ENCODE measurements around the gene SUSD2. TPM values are rescaled to one million over a fixed set of nuclear protein-coding genes. Genes with fewer than 3 reads are reported as not detected.
"Not testable (repeated sequence)": the region's sequence is repeated elsewhere in the genome, so short reads cannot be mapped to it uniquely, and the experiment has no call there.

The SUSD2 gene
- total RNA-seq, 2 donors from 2014 or later, result 2.4 to 2.7 TPM

DNA sequence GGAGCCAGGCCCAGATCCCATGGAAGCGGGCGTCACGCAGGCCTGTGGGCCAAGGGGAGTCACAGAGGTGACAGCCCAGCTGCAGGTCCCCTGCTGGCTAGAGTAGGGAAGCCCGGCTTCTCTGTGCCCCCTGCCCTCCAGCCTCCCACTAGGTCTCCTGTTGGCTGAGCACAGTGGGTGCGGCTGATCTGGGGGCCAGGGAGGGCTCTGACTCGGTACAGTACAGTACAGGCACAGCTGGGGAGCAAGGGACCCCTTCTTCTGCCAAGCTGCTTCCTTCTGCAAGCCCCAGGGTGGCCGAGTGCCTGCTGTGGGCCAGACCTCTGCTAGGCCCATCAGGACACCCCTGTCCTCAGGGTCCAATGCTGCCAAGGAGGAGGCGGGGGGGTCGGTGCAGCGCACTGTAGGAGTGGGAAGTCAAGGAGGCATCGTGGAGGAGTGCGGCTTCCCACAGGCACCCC lies 10.1 kb downstream of the SUSD2 start:
- Mint-ChIP-seq H3K27ac (no peak overlapping the region), H3K27me3 (no peaks in the 10 kb centered on the region), H3K4me3 (no peak overlapping the region), H3K36me3 (no peaks in the 10 kb centered on the region), H3K4me1 (ENCODE audit: low read depth in 2 of 2) (peaks cover 0 to 4% of the 10 kb centered on the region in 2 donors), H3K9me3 (no peaks in the 10 kb centered on the region)
- ATAC-seq (no peak), DNase-seq (ENCODE audit: low spot score) (no peak)

GRCh38 chr22:24191893-24192292 lies 10.6 kb downstream of the SUSD2 start:
- no peaks in the 10 kb centered on the region for H3K9me3 Mint-ChIP-seq
- no peaks in the 10 kb centered on the region for H3K27me3 Mint-ChIP-seq
- ATAC-seq (no peak), DNase-seq (ENCODE audit: low spot score) (no peak)
- H3K36me3 Mint-ChIP-seq, result no peaks in the 10 kb centered on the region
- no peak overlapping the region for H3K4me3 Mint-ChIP-seq
- H3K4me1 Mint-ChIP-seq (ENCODE audit: low read depth in 2 of 2), result peaks cover 0 to 4% of the 10 kb centered on the region in 2 donors
- H3K27ac Mint-ChIP-seq, result no peak overlapping the region

DNA sequence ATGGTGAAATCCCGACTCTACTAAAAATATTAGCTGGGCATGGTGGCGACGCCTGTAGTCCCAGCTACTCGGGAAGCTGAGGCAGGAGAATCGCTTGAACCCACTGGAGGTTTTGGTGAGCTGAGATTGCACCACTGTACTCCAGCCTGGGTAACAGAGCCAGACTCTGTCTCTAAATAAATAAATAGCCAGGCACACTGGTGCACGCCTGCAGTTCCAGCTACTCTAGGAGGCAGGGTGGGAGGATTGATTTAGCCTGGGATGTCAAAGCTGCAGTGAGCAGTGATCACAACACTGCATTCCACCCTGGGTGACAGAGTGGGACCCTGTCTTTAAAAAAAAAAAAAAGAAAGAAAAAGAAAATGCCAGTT lies 17.4 kb downstream of the SUSD2 start:
- H3K4me3 Mint-ChIP-seq, result no peak overlapping the region
- H3K27ac Mint-ChIP-seq, result no peak overlapping the region
- no peaks in the 10 kb centered on the region for H3K36me3 Mint-ChIP-seq
- H3K27me3 Mint-ChIP-seq, result no peaks in the 10 kb centered on the region
- H3K4me1 Mint-ChIP-seq (ENCODE audit: low read depth in 2 of 2), result peaks cover 7% of the 10 kb centered on the region in 2 donors
- no peaks in the 10 kb centered on the region for H3K9me3 Mint-ChIP-seq
- no peak for DNase-seq (ENCODE audit: low spot score)
- no peak for ATAC-seq

- Mint-ChIP-seq H3K9me3 (no peaks in the 10 kb centered on the region), H3K27me3 (peaks cover 0 to 7% of the 10 kb centered on the region in 2 donors), H3K27ac (no peak overlapping the region), H3K36me3 (no peaks in the 10 kb centered on the region), H3K4me3 (no peak overlapping the region), H3K4me1 (ENCODE audit: low read depth in 2 of 2) (peaks cover 11 to 13% of the 10 kb centered on the region in 2 donors)
- ATAC-seq (no peak), DNase-seq (ENCODE audit: low spot score) (no peak)
Measured at GRCh38 chr22:24200619-24201212, 19.4 kb downstream of the SUSD2 start.

DNA sequence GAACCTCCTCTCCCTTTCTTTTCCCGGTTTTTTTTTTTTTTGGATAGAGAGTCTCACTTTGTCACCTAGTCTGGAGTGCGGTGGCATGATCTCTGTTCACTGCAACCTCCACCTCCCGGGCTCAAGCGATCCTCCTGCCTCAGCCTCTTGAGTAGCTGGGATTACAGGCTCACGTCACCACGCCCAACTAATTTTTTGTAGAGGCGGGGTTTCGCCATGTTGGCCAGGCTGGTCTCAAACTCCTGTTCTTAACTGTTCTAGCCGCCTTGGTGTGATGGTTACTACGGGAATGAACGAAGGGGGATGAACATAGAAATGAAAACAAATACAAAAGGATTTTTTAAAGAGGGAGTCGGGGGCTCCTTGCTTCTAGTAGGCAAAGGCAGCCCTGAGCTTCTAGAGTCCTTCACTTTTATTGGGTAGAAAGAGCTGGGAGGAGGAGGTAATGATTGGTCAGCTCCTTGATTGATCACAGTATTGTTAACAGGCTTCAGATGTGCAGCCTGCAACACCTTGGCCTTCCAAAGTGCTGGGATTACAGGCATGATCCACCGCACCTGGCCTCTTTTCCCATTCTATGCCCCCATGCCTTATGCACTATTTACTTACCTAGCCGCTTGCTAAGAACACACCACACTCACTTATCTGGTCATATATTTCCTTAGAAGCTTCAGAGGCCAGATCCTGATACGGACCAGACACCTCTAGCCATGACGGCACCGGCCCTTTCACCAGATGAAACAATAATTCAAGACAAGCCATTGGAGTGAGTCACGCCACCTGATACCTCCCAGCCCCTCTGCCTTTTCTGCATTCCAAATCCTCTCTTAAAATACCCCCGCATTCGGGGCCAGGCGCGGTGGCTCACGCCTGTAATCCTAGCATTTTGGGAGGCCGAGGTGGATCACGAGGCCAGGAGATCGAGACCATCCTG lies 20.7 kb downstream of the SUSD2 start:
- peaks cover 0 to 9% of the 10 kb centered on the region in 2 donors for H3K27me3 Mint-ChIP-seq
- ATAC-seq (no peak), DNase-seq (ENCODE audit: low spot score) (no peak)
- H3K4me3 Mint-ChIP-seq, result no peak overlapping the region
- H3K27ac Mint-ChIP-seq, result no peak overlapping the region
- peaks cover 15 to 18% of the 10 kb centered on the region in 2 donors for H3K4me1 Mint-ChIP-seq (ENCODE audit: low read depth in 2 of 2)
- H3K9me3 Mint-ChIP-seq, result no peaks in the 10 kb centered on the region
- no peaks in the 10 kb centered on the region for H3K36me3 Mint-ChIP-seq

GRCh38 chr22:24203856-24204255 lies 22.6 kb downstream of the SUSD2 start:
- peaks cover 19 to 23% of the 10 kb centered on the region in 2 donors for H3K4me1 Mint-ChIP-seq (ENCODE audit: low read depth in 2 of 2)
- H3K27ac Mint-ChIP-seq; H3K4me3 Mint-ChIP-seq; ATAC-seq; H3K27me3 Mint-ChIP-seq; H3K36me3 Mint-ChIP-seq; DNase-seq (ENCODE audit: low spot score); H3K9me3 Mint-ChIP-seq: not testable (repeated sequence)

DNA sequence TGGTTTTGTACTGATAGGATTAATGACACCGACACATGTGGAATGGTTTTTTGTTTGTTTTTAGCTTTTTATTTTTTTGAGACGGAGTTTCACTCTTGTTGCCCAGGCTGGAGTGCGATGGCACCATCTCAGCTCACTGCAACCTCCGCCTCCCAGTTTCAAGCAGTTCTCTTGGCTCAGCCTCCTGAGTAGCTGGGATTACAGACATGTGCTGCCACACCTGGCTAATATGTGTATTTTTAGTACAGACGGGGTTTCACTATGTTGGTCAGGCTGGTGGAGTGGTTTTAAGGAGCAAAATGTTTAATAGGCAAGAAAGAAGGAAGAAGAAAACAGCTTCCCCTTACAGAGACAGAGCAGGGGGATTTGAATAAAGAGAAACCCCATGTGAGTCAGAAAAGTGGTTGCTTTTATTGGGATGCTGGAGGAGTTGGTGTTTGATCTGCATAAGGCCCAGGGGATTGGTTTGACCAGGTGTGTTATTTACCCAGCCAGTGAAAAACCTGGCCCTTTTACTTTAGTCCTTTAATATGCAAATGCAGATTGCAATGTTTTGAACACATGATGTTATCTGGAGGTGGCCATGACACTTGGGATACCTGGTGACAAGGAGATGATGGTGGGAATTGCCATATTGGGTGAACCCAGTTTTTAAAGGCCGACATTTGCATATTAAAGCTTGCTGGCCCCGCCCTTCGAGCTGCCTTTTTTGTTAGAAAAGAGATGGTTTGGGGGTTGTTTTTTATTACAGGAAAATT lies 24.3 kb downstream of the SUSD2 start:
- Mint-ChIP-seq H3K4me3 (no peak overlapping the region), H3K27ac (peak overlapping the region in 1 of 2 donors; percentile 23), H3K4me1 (ENCODE audit: low read depth in 2 of 2) (peaks cover 19 to 23% of the 10 kb centered on the region in 2 donors), H3K9me3 (no peaks in the 10 kb centered on the region), H3K36me3 (no peaks in the 10 kb centered on the region), H3K27me3 (peaks cover 0 to 9% of the 10 kb centered on the region in 2 donors)
- DNase-seq (ENCODE audit: low spot score) (no peak), ATAC-seq (no peak)

- H3K27ac Mint-ChIP-seq, result peak overlapping the region; percentile 67 to 89
- not testable (repeated sequence) for H3K4me3 Mint-ChIP-seq; H3K27me3 Mint-ChIP-seq; H3K9me3 Mint-ChIP-seq; DNase-seq (ENCODE audit: low spot score); H3K36me3 Mint-ChIP-seq; ATAC-seq
- peaks cover 19 to 23% of the 10 kb centered on the region in 2 donors for H3K4me1 Mint-ChIP-seq (ENCODE audit: low read depth in 2 of 2)
Measured at GRCh38 chr22:24206460-24207263, 25.4 kb downstream of the SUSD2 start.

GRCh38 chr22:24207264-24208011 lies 26.2 kb downstream of the SUSD2 start:
- Mint-ChIP-seq H3K4me1 (ENCODE audit: low read depth in 2 of 2) (peaks cover 19 to 23% of the 10 kb centered on the region in 2 donors), H3K36me3 (no peaks in the 10 kb centered on the region), H3K27me3 (peaks cover 0 to 9% of the 10 kb centered on the region in 2 donors), H3K4me3 (peak overlapping the region; percentile 33), H3K9me3 (no peaks in the 10 kb centered on the region), H3K27ac (peak overlapping the region; percentile 67 to 89)
- DNase-seq (ENCODE audit: low spot score) (no peak), ATAC-seq (no peak)

GRCh38 chr22:24208012-24208749 lies 26.9 kb downstream of the SUSD2 start:
- H3K4me3 Mint-ChIP-seq, result peak overlapping the region; percentile 33
- H3K36me3 Mint-ChIP-seq, result no peaks in the 10 kb centered on the region
- DNase-seq (ENCODE audit: low spot score) (no peak), ATAC-seq (peak; percentile 53 to 84)
- no peaks in the 10 kb centered on the region for H3K9me3 Mint-ChIP-seq
- H3K27ac Mint-ChIP-seq, result peak overlapping the region; percentile 67 to 89
- H3K4me1 Mint-ChIP-seq (ENCODE audit: low read depth in 2 of 2), result peaks cover 19 to 23% of the 10 kb centered on the region in 2 donors
- H3K27me3 Mint-ChIP-seq, result peaks cover 0 to 9% of the 10 kb centered on the region in 2 donors

DNA sequence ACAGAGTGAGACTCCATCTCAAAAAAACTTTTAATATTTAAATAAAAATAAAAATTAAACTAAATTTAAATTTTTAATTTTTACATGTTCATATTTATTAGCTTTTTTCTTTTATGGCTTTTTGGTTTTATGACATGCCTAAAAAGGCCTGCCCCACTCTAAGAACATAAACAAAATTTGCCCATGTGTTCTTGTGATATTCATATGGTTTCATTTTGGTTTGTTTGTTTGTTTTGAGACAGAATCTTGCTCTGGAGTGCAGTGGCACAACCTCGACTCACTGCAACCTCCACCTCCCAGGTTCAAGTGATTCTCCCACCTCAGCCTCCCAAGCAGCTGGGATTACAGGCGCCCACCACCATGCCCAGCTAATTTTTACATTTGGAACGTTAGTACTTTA lies 27.7 kb downstream of the SUSD2 start:
- DNase-seq (ENCODE audit: low spot score) (no peak), ATAC-seq (no peak)
- Mint-ChIP-seq H3K36me3 (no peaks in the 10 kb centered on the region), H3K9me3 (no peaks in the 10 kb centered on the region), H3K27ac (no peak overlapping the region), H3K27me3 (peaks cover 0 to 9% of the 10 kb centered on the region in 2 donors), H3K4me1 (ENCODE audit: low read depth in 2 of 2) (peaks cover 19 to 23% of the 10 kb centered on the region in 2 donors), H3K4me3 (no peak overlapping the region)

DNA sequence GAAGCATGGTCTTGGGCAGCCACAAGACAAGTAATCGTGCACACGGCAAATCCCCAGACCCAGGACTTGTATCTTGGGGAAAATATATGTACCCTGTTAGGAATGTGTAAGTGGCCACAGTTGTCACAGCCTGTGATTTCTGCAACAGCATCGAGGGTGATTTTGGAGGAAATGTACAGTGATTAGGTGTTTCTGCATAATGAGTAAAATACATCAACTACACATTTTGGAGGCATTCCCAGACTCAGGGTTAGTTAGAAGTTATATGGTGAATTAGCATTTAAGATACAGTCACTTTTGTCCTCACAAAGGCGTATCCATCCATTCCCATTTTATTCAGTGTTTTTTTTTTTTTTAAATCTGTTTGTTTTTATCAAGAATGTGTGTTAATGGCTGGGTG lies 28.4 kb downstream of the SUSD2 start:
- DNase-seq (ENCODE audit: low spot score) (no peak), ATAC-seq (no peak)
- Mint-ChIP-seq H3K4me3 (no peak overlapping the region), H3K27ac (no peak overlapping the region), H3K4me1 (ENCODE audit: low read depth in 2 of 2) (peaks cover 19 to 23% of the 10 kb centered on the region in 2 donors), H3K36me3 (no peaks in the 10 kb centered on the region), H3K27me3 (peaks cover 0 to 9% of the 10 kb centered on the region in 2 donors), H3K9me3 (no peaks in the 10 kb centered on the region)

Measured in natural killer cell treated with Interleukin-12 subunit alpha and Interleukin-12 subunit beta and Interleukin-15 and Interleukin-18, amount 100 ng/mL, for 72 hours (primary cell).